H1 (cell line): ENCODE measurements around the gene RMC1. TPM values are rescaled to one million over a fixed set of nuclear protein-coding genes. Genes with fewer than 3 reads are reported as not detected.

ENCODE experiments used
- CTCF ChIA-PET: fragments of 300-600 bp; sonication (Branson Sonifier 250); formaldehyde crosslinking; loops from one replicate; lab custom pipeline; 2021; ENCODE audit not compliant: partially characterized antibody; lab: Charles Lee
- POLR2A ChIA-PET: fragments of 300-600 bp; sonication (Branson Sonifier 250); formaldehyde crosslinking; loops from one replicate; lab custom pipeline; 2021; ENCODE audit warnings: inconsistent platforms; ENCODE audit not compliant: partially characterized antibody; lab: Charles Lee
- DNase-seq, 2 experiments: peaks; one replicate each; pipeline versions ENCODE4 v3.0.0 to v3.0.0-alpha.2; 2010 to 2022; ENCODE audit warnings: low spot score in 2 of 2, low read depth in 1 of 2, mixed read lengths in 1 of 2
- FAIRE-seq: peaks from 2 replicates; lab custom pipeline; 2011; peaks lifted over from hg19 to GRCh38; lab: Jason Lieb, UNC
- H2AFZ ChIP-seq: 2 replicates; pipeline ENCODE4 v1.8.1; 2012; ENCODE audit warnings: low read length, inconsistent platforms
- H2AK5ac ChIP-seq: 2 replicates; pipeline ENCODE4 v1.6.1; 2013; ENCODE audit warnings: low read depth, low read length
- H2BK120ac ChIP-seq: replicated peaks from 2 replicates; pipeline ENCODE3; 2013; ENCODE audit warnings: low read depth, low read length, inconsistent platforms
- H2BK12ac ChIP-seq: 2 replicates; pipeline ENCODE4 v1.6.1; 2013; ENCODE audit warnings: low read depth, low read length
- H2BK15ac ChIP-seq: 2 replicates; pipeline ENCODE4 v1.6.1; 2013; ENCODE audit warnings: low read length
- H2BK20ac ChIP-seq: 2 replicates; pipeline ENCODE4 v1.6.1; 2013; ENCODE audit warnings: low read length
- H2BK5ac ChIP-seq: 2 replicates; pipeline ENCODE4 v1.6.1; 2013; ENCODE audit warnings: low read depth, low read length
- H3K14ac ChIP-seq: 2 replicates; pipeline ENCODE4 v1.6.1; 2013; ENCODE audit warnings: inconsistent platforms; ENCODE audit not compliant: insufficient read length
- H3K18ac ChIP-seq: 2 replicates; pipeline ENCODE4 v1.6.1; 2013; ENCODE audit warnings: low read length; ENCODE audit errors: extremely low read depth
- H3K23ac ChIP-seq: 2 replicates; pipeline ENCODE4 v1.6.1; 2013; ENCODE audit warnings: inconsistent platforms; ENCODE audit not compliant: insufficient read length
- H3K23me2 ChIP-seq: 2 replicates; pipeline ENCODE4 v1.6.1; 2013; ENCODE audit warnings: low read depth, low read length
- H3K27ac ChIP-seq: 2 replicates; pipeline ENCODE4 v1.6.1; 2011; ENCODE audit warnings: low read depth, low read length, inconsistent platforms
- H3K27me3 ChIP-seq, 4 experiments: replicated peaks in 1 of 4; 1 replicate in 1 of 4; 2 replicates in 3 of 4; pipeline versions ENCODE4 v1.6.1 to v1.8.1; 2011 to 2013; ENCODE audit warnings: low read length in 3 of 4, mild to moderate bottlenecking in 3 of 4, inconsistent platforms in 2 of 4, mixed read lengths in 2 of 4, moderate library complexity in 1 of 4; ENCODE audit not compliant: control insufficient read depth in 3 of 4, insufficient read depth in 3 of 4; ENCODE audit errors: extremely low read depth in 1 of 4
- H3K36me3 ChIP-seq, 4 experiments: 2 replicates each; pipeline versions ENCODE4 v1.6.1 to v1.8.1; 2011 to 2013; ENCODE audit warnings: mild to moderate bottlenecking in 4 of 4, low read length in 3 of 4, moderate library complexity in 2 of 4, control low read depth in 1 of 4, inconsistent platforms in 1 of 4; ENCODE audit not compliant: insufficient read depth in 4 of 4, control insufficient read depth in 2 of 4
- H3K4ac ChIP-seq: replicated peaks from 2 replicates; pipeline ENCODE3; 2013; ENCODE audit warnings: low read length, low read depth, mixed read lengths, inconsistent platforms; ENCODE audit not compliant: insufficient read length
- H3K4me1 ChIP-seq, 4 experiments: replicated peaks in 1 of 4; 1 replicate in 1 of 4; 2 replicates in 3 of 4; pipeline versions ENCODE4 v1.6.1 to v1.8.1; 2011 to 2013; ENCODE audit warnings: low read length in 3 of 4, inconsistent platforms in 2 of 4, mixed read lengths in 1 of 4; ENCODE audit not compliant: insufficient read depth in 4 of 4, control insufficient read depth in 3 of 4
- H3K4me2 ChIP-seq, 2 experiments: 2 replicates each; pipeline versions ENCODE4 v1.6.1 to v1.8.1; 2011 to 2013; ENCODE audit warnings: low read depth in 2 of 2, low read length in 2 of 2, control low read depth in 1 of 2, inconsistent platforms in 1 of 2, mild to moderate bottlenecking in 1 of 2; ENCODE audit not compliant: insufficient read depth in 1 of 2
- H3K4me3 ChIP-seq, 4 experiments: fragments of 200-600, 300-600 bp in 1 of 4; sonication (generic), shearing (Covaris generic), sonication (Bioruptor Twin) in 1 of 4; 2 replicates each; pipeline versions ENCODE4 v1.5.1 to v1.8.1; 2011 to 2016; ENCODE audit warnings: low read length in 4 of 4, low read depth in 3 of 4, control low read depth in 2 of 4, inconsistent platforms in 2 of 4, mild to moderate bottlenecking in 2 of 4, mixed read lengths in 1 of 4, moderate library complexity in 1 of 4; ENCODE audit not compliant: insufficient read depth in 2 of 4; ENCODE audit errors: extremely low read depth in 1 of 4
- H3K56ac ChIP-seq: replicated peaks from 2 replicates; pipeline ENCODE3; 2013; ENCODE audit warnings: low read depth, mild to moderate bottlenecking, mixed read lengths, low read length, inconsistent platforms; ENCODE audit not compliant: insufficient read length
- H3K79me1 ChIP-seq: 2 replicates; pipeline ENCODE4 v1.6.1; 2013; ENCODE audit warnings: low read depth, low read length, control low read depth
- H3K79me2 ChIP-seq, 2 experiments: 2 replicates each; pipeline versions ENCODE4 v1.6.1 to v1.8.1; 2012 to 2013; ENCODE audit warnings: low read length in 2 of 2, mild to moderate bottlenecking in 2 of 2, inconsistent platforms in 1 of 2; ENCODE audit not compliant: insufficient read depth in 2 of 2, control insufficient read depth in 1 of 2
- H3K9ac ChIP-seq, 4 experiments: replicated peaks in 1 of 4; 1 replicate in 1 of 4; 2 replicates in 3 of 4; pipeline versions ENCODE4 v1.6.1 to v1.8.1; 2011 to 2013; ENCODE audit warnings: low read depth in 3 of 4, low read length in 3 of 4, control low read depth in 2 of 4, mild to moderate bottlenecking in 2 of 4, moderate library complexity in 2 of 4, inconsistent platforms in 1 of 4; ENCODE audit errors: extremely low read depth in 1 of 4
- H3K9me3 ChIP-seq, 2 experiments: 2 replicates each; pipeline versions ENCODE4 v1.6.1 to v1.8.1; 2012 to 2013; ENCODE audit warnings: mild to moderate bottlenecking in 2 of 2, moderate library complexity in 2 of 2, control low read depth in 1 of 2, inconsistent platforms in 1 of 2, low read depth in 1 of 2, low read length in 1 of 2, mixed read lengths in 1 of 2; ENCODE audit not compliant: insufficient read depth in 2 of 2
- H4K20me1 ChIP-seq, 2 experiments: replicated peaks in 1 of 2; 2 replicates each; pipeline versions ENCODE3 to v1.8.1; 2011 to 2013; ENCODE audit warnings: inconsistent platforms in 2 of 2, low read length in 2 of 2, mild to moderate bottlenecking in 1 of 2; ENCODE audit not compliant: insufficient read depth in 2 of 2, control insufficient read depth in 1 of 2
- H4K5ac ChIP-seq: 2 replicates; pipeline ENCODE4 v1.6.1; 2013; ENCODE audit warnings: low read length, low read depth, mixed read lengths, inconsistent platforms; ENCODE audit not compliant: insufficient read length
- H4K8ac ChIP-seq: 2 replicates; pipeline ENCODE4 v1.8.0; 2013; ENCODE audit warnings: mild to moderate bottlenecking, moderate library complexity, low read length, inconsistent platforms; ENCODE audit not compliant: insufficient read depth; ENCODE audit errors: extremely low read depth
- H4K91ac ChIP-seq: replicated peaks from 2 replicates; pipeline ENCODE3; 2013; ENCODE audit warnings: low read length, mixed read lengths, inconsistent platforms; ENCODE audit not compliant: insufficient read length
- BACH1 ChIP-seq: IDR thresholded peaks from 2 replicates; pipeline ENCODE4 v1.6.1; 2012; ENCODE audit warnings: low read length, improper control_type of control experiment
- GTF2F1 ChIP-seq: IDR thresholded peaks from 2 replicates; pipeline ENCODE4 v1.6.1; 2012; ENCODE audit warnings: low read depth, low read length, improper control_type of control experiment, borderline replicate concordance
- RBBP5 ChIP-seq: IDR thresholded peaks from 2 replicates; pipeline ENCODE4 v1.7.1; 2012; ENCODE audit warnings: low read depth, mild to moderate bottlenecking, inconsistent platforms, low read length, moderate library complexity, borderline replicate concordance
- WGBS, 2 experiments: shearing (Covaris generic) in 1 of 2; methylation state at CpG; one replicate each; pipeline versions ENCODE4 v1.1.6 to v1.1.7; 2013 to 2015; ENCODE audit warnings: low lambda C conversion rate in 2 of 2, mixed read lengths in 2 of 2, inconsistent platforms in 1 of 2, low coverage in 1 of 2, missing lambda C conversion rate in 1 of 2; ENCODE audit not compliant: insufficient replicate concordance in 2 of 2, insufficient coverage in 1 of 2, insufficient read length in 1 of 2; ENCODE audit errors: extremely low coverage in 1 of 2, missing lambda C conversion rate in 1 of 2; 5-methylcytosine and 5-hydroxymethylcytosine counted together
- polyA plus RNA-seq, 7 experiments: library from polyadenylated mRNA; depleted of rRNA in 3 of 7; stranded (reverse) in 5 of 7; unstranded in 2 of 7; fragments of >200 nt in 5 of 7; fragments of 200-250 nt in 2 of 7; gene quantifications; 1 replicate in 5 of 7; 2 replicates in 1 of 7; 4 replicates in 1 of 7; pipeline versions ENCODE4 v1.2.1 to v1.2.3, GENCODE V29; 2011 to 2013; ENCODE audit warnings: missing spikeins in 2 of 7, mixed read lengths in 2 of 7
- total RNA-seq: library from RNA; stranded (reverse); fragmentation: NEBNext Ultra II Directional; extraction: Animal tissue kit (Norgen Biotek cat#: 25700); gene quantifications from 2 replicates; pipeline ENCODE4 v1.2.1, GENCODE V29; 2021

Gene RMC1
- total and polyA plus RNA-seq, 2 of the 8 experiments (the other 6 are each of a cell fraction or from before 2014, with no cell fraction given): 16.4 to 20.1 TPM

DNA sequence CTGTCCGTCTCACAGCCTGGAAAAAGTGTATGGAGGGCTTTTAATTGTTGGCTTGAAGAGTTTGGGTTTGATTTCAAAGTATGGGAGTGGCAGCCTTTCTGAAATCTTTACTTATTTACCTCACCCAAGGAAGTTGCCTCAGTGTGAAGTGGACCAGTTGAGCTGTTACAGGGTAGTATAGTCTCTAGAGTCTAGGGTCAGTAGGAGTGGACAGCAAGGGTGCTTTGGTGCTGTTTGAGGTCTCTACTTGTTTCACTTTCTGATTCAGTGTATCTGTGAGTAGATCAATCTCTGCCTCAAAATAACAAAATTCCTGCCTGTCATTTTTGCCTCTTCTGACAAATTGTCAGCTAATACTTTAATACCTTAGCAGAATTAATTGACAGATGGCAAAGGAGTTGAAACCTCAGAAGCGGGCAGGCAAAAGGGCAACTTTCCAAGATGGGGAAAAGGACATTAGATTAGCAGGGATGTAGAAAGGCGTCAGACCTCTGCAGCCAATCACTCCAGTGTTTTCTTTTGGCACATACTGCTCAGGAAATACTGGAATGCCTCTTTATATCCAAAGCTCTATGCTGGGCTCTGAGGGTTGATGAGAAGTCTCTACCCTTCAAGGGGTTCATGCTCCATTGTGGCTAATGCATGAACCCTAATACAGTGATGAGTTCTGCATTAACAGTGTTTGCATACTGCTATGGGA, 44.3 kb upstream of the RMC1 start:
- H2BK15ac ChIP-seq: no peak overlapping the region
- no peak overlapping the region for H3K4ac ChIP-seq
- FAIRE-seq: no peak
- no peak overlapping the region for H3K18ac ChIP-seq
- H2BK120ac ChIP-seq: no peak overlapping the region
- H3K23me2 ChIP-seq: no peaks in the 10 kb centered on the region
- H2BK5ac ChIP-seq: no peak overlapping the region
- no peak overlapping the region for H3K14ac ChIP-seq
- H3K4me3 ChIP-seq: no peak overlapping the region
- no peak overlapping the region for H4K91ac ChIP-seq
- no peak overlapping the region for H3K23ac ChIP-seq
- H2AK5ac ChIP-seq: no peak overlapping the region
- CTCF ChIA-PET: no interaction called here
- H4K5ac ChIP-seq: no peak overlapping the region
- H2AFZ ChIP-seq: no peak overlapping the region
- peaks cover 2% of the 10 kb centered on the region for H3K79me1 ChIP-seq
- no peak overlapping the region for H2BK12ac ChIP-seq
- H2BK20ac ChIP-seq: no peak overlapping the region
- 81% methylated on average over 3 of the region's 3 CpGs; no CpG with 5 or more reads in 1 of the 2 experiments for WGBS, 2 experiments
- H3K4me1 ChIP-seq: no peaks in the 10 kb centered on the region
- peaks cover 2 to 8% (median 6%) of the 10 kb centered on the region in 4 experiments; a peak in 7 of 8 replicates for H3K36me3 ChIP-seq
- no peak overlapping the region for H3K56ac ChIP-seq
- no peaks in the 10 kb centered on the region for H3K9me3 ChIP-seq
- H3K27me3 ChIP-seq: no peaks in the 10 kb centered on the region
- TF ChIP-seq RBBP5 (no peak), BACH1 (no peak), GTF2F1 (no peak)
- TF ChIP-seq, all 59 proteins: peak for 0
- Histone ChIP-seq H3K27ac (no peak overlapping the region), H4K20me1 (peaks cover 0 to 8% of the 10 kb centered on the region in 2 experiments), H4K8ac (no peak overlapping the region), H3K79me2 (peaks cover 0 to 55% of the 10 kb centered on the region in 2 experiments; a peak in 3 of 4 replicates), H3K9ac (no peak overlapping the region), H3K4me2 (no peak overlapping the region)
- no peak for DNase-seq
- POLR2A ChIA-PET: no interaction called here
